ENCODE measurements around the gene JAZF1.

The JAZF1 gene

DNA sequence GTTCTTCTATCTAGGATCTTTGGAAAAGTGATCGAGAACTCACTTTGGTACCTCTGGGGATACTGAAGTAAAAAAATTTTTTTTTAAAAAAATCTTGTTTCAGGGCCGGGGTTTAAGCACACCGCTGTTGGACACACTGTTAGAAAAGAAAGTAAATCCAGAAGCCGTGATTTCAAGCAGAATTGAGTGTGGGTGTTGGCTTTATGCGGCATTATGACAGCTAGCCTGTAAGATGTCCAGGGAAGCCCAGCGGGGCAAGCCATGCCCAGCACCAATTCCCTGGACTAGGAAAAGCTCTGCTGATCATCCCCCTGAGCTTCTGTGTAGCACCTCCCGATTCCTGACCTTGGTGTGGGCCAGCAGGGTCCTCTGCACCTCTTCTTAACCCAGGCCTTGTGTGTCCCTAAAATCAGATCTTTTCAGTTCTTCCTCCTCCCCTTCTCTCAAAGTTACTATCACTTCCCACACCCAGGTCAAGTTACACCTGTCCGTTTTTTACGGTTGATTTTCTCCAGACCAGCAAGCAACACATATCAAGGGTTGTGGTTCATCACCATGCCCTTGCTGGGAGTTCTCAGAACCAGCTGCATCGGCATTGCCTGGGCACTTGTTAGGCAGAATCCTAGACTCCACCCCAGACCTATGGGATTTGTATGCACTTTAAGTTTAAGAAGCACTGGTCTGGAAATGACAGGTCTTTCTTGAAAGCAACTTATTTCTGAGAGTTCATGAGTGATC, 235.4 kb downstream of the JAZF1 start:
- no peak for DNase-seq
- Histone ChIP-seq H3K27ac (ENCODE audit: low read length) (no peak overlapping the region), H3K27me3 (replicated peaks; ENCODE audit: insufficient read depth, low read length) (no peaks in the 10 kb centered on the region), H2AFZ (ENCODE audit: low read length) (no peak overlapping the region), H3K9ac (ENCODE audit: low read length) (no peak overlapping the region), H3K9me3 (replicated peaks; ENCODE audit: insufficient read depth, low read length) (no peaks in the 10 kb centered on the region), H4K20me1 (ENCODE audit: insufficient read depth, low read length) (no peaks in the 10 kb centered on the region), H3K4me3 (ENCODE audit: low read length) (no peak overlapping the region), H3K36me3 (replicated peaks; ENCODE audit: insufficient read depth, low read length) (no peaks in the 10 kb centered on the region), H3F3A (ENCODE audit: insufficient read depth, low read length) (no peaks in the 10 kb centered on the region), H3K79me2 (ENCODE audit: low read length) (no peaks in the 10 kb centered on the region), H3K4me2 (ENCODE audit: low read depth, low read length) (no peak overlapping the region), H3K9me2 (replicated peaks; ENCODE audit: insufficient read depth, low read length) (no peaks in the 10 kb centered on the region), H3K4me1 (ENCODE audit: low read length) (no peaks in the 10 kb centered on the region)
- TF ChIP-seq EZH2phosphoT487 (IDR thresholded peaks at IDR 0.05; ENCODE audit: low read length) (no peak), EZH2 (optimal IDR thresholded peaks at IDR 0.05; ENCODE audit: low read depth, low read length) (no peak), CTCF (IDR thresholded peaks at IDR 0.05; ENCODE audit: low read length) (no peak)

DNA sequence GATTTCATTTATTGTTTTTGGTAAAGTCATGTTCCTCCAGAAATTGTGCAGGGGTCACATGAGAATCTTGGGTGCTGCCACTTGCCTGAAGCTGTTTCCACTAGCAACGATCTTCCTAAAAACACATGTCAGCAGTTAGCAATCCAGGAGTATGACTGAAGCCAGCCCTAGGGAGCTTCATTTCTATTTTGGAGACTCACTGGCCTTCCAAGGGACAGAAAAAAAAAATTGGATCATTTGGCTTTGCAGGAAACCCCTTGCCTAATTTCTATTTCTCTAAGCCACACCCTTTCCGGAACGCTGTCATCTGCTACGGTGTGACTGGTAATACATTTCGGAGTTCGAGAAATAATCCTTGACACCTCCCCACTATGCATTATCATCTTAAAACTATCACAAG, 236.0 kb downstream of the JAZF1 start:
- TF ChIP-seq EZH2 (optimal IDR thresholded peaks at IDR 0.05; ENCODE audit: low read depth, low read length) = no peak
- no peak for TF ChIP-seq EZH2phosphoT487 (IDR thresholded peaks at IDR 0.05; ENCODE audit: low read length)
- no peak for TF ChIP-seq CTCF (IDR thresholded peaks at IDR 0.05; ENCODE audit: low read length)
- Histone ChIP-seq H3F3A (ENCODE audit: insufficient read depth, low read length) (no peaks in the 10 kb centered on the region), H3K4me2 (ENCODE audit: low read depth, low read length) (no peak overlapping the region), H4K20me1 (ENCODE audit: insufficient read depth, low read length) (no peaks in the 10 kb centered on the region), H3K9ac (ENCODE audit: low read length) (no peak overlapping the region), H2AFZ (ENCODE audit: low read length) (no peak overlapping the region), H3K9me2 (replicated peaks; ENCODE audit: insufficient read depth, low read length) (no peaks in the 10 kb centered on the region), H3K4me1 (ENCODE audit: low read length) (no peaks in the 10 kb centered on the region), H3K27ac (ENCODE audit: low read length) (no peak overlapping the region), H3K36me3 (replicated peaks; ENCODE audit: insufficient read depth, low read length) (no peaks in the 10 kb centered on the region), H3K9me3 (replicated peaks; ENCODE audit: insufficient read depth, low read length) (no peaks in the 10 kb centered on the region), H3K4me3 (ENCODE audit: low read length) (no peak overlapping the region), H3K79me2 (ENCODE audit: low read length) (no peaks in the 10 kb centered on the region), H3K27me3 (replicated peaks; ENCODE audit: insufficient read depth, low read length) (no peaks in the 10 kb centered on the region)
- no peak for DNase-seq

GRCh38 chr7:27943241-27943640, 237.4 kb downstream of the JAZF1 start:
- Histone ChIP-seq H3K79me2 (ENCODE audit: low read length) (no peaks in the 10 kb centered on the region), H3K27ac (ENCODE audit: low read length) (no peak overlapping the region), H3K4me1 (ENCODE audit: low read length) (no peaks in the 10 kb centered on the region), H3K4me2 (ENCODE audit: low read depth, low read length) (no peak overlapping the region), H2AFZ (ENCODE audit: low read length) (no peak overlapping the region), H3F3A (ENCODE audit: insufficient read depth, low read length) (no peaks in the 10 kb centered on the region), H3K9me2 (replicated peaks; ENCODE audit: insufficient read depth, low read length) (no peaks in the 10 kb centered on the region), H3K4me3 (ENCODE audit: low read length) (no peak overlapping the region), H4K20me1 (ENCODE audit: insufficient read depth, low read length) (no peaks in the 10 kb centered on the region), H3K36me3 (replicated peaks; ENCODE audit: insufficient read depth, low read length) (no peaks in the 10 kb centered on the region), H3K9ac (ENCODE audit: low read length) (no peak overlapping the region), H3K9me3 (replicated peaks; ENCODE audit: insufficient read depth, low read length) (no peaks in the 10 kb centered on the region), H3K27me3 (replicated peaks; ENCODE audit: insufficient read depth, low read length) (no peaks in the 10 kb centered on the region)
- no peak for DNase-seq
- TF ChIP-seq CTCF (IDR thresholded peaks at IDR 0.05; ENCODE audit: low read length) (no peak), EZH2 (optimal IDR thresholded peaks at IDR 0.05; ENCODE audit: low read depth, low read length) (no peak), EZH2phosphoT487 (IDR thresholded peaks at IDR 0.05; ENCODE audit: low read length) (no peak)

Measured in MM.1S (cell line).